Endodermal cell (in vitro differentiated cells): Measurements from ENCODE around the gene HOATZ. TPM values are rescaled to one million over a fixed set of nuclear protein-coding genes. Genes with fewer than 3 reads are reported as not detected.

Source experiments
- DNase-seq: peaks from one replicate; pipeline ENCODE4 v3.0.0-alpha.2; 2017
- H3K27ac ChIP-seq: 2 replicates; pipeline ENCODE4 v1.5.1; 2013; ENCODE audit warnings: mild to moderate bottlenecking, low read depth, low read length, moderate library complexity
- H3K27me3 ChIP-seq: 2 replicates; pipeline ENCODE4 v1.6.1; 2013; ENCODE audit warnings: mild to moderate bottlenecking, low read length, moderate library complexity; ENCODE audit not compliant: insufficient read depth, control insufficient read depth, poor library complexity, severe bottlenecking
- H3K36me3 ChIP-seq: 2 replicates; pipeline ENCODE4 v1.7.0; 2013; ENCODE audit warnings: mild to moderate bottlenecking, low read length, moderate library complexity; ENCODE audit not compliant: control insufficient read depth, insufficient read depth
- H3K4me1 ChIP-seq: one replicate; pipeline ENCODE4 v1.7.0; 2013; ENCODE audit warnings: low read length; ENCODE audit not compliant: control insufficient read depth, insufficient read depth
- H3K4me3 ChIP-seq: 2 replicates; pipeline ENCODE4 v1.5.1; 2013; ENCODE audit warnings: mild to moderate bottlenecking, low read length, moderate library complexity
- H3K9ac ChIP-seq: 2 replicates; pipeline ENCODE4 v1.6.1; 2013; ENCODE audit warnings: mild to moderate bottlenecking, low read length, moderate library complexity; ENCODE audit not compliant: poor library complexity, severe bottlenecking; ENCODE audit errors: extremely low read depth
- H3K9me3 ChIP-seq: 2 replicates; pipeline ENCODE4 v1.6.1; 2013; ENCODE audit warnings: mild to moderate bottlenecking, low read length, moderate library complexity; ENCODE audit not compliant: control insufficient read depth
- H3K27ac Mint-ChIP-seq: 2 replicates; pipeline ENCODE4 v1.8.0; 2020; ENCODE audit warnings: mixed read lengths
- H3K27me3 Mint-ChIP-seq: 2 replicates; pipeline ENCODE4 v1.8.0; 2021; ENCODE audit warnings: mild to moderate bottlenecking, mixed read lengths; ENCODE audit not compliant: insufficient read depth
- H3K36me3 Mint-ChIP-seq: 2 replicates; pipeline ENCODE4 v1.8.0; 2020; ENCODE audit warnings: low read depth, mixed read lengths
- H3K4me1 Mint-ChIP-seq: 2 replicates; pipeline ENCODE4 v1.8.0; 2020; ENCODE audit warnings: mixed read lengths
- H3K4me3 Mint-ChIP-seq: 2 replicates; pipeline ENCODE4 v1.8.0; 2020; ENCODE audit warnings: mild to moderate bottlenecking, moderate library complexity, mixed read lengths
- H3K9me3 Mint-ChIP-seq: 2 replicates; pipeline ENCODE4 v1.8.0; 2020; ENCODE audit warnings: mild to moderate bottlenecking, mixed read lengths
- CTCF ChIP-seq: fragments of 200-600 bp; sonication (generic); conservative IDR thresholded peaks from 2 replicates; pipeline ENCODE4 v1.5.0; 2021; ENCODE audit warnings: antibody characterized with exemption, mild to moderate bottlenecking
- WGBS, 2 experiments: methylation state at CpG; one replicate each; pipeline versions ENCODE4 v1.1.5 to v1.1.7; 2013; ENCODE audit warnings: missing lambda C conversion rate in 2 of 2, mixed read lengths in 1 of 2; ENCODE audit not compliant: insufficient coverage in 1 of 2, insufficient read length in 1 of 2; 5-methylcytosine and 5-hydroxymethylcytosine counted together
- total RNA-seq, 2 donors: library from RNA; stranded (reverse); fragmentation: NEBNext Ultra II Directional in 1 of 2; extraction: Animal tissue kit (Norgen Biotek cat#: 25700) in 1 of 2; gene quantifications; 2 replicates in 1 of 2; 3 replicates in 1 of 2; pipeline ENCODE4 v1.2.1, GENCODE V29; 2021

The HOATZ gene
- total RNA-seq, 2 donors from 2014 or later, result 0.89 TPM; not detected in 1

GRCh38 chr11:111550258-111550657, 35.7 kb downstream of the HOATZ start:
- H3K4me3 ChIP-seq, result no peak overlapping the region
- WGBS, 2 experiments, result 79 to 91% methylated on average over 2 of the region's 2 CpGs

GRCh38 chr11:111554532-111554931, 40.0 kb downstream of the HOATZ start:
- H3K4me3 Mint-ChIP-seq, result no peak overlapping the region
- peaks cover 13% of the 10 kb centered on the region for H3K9me3 ChIP-seq
- H3K4me3 ChIP-seq, result no peak overlapping the region
- H3K9me3 Mint-ChIP-seq, result peaks cover 17% of the 10 kb centered on the region
- no peak for TF ChIP-seq CTCF
- peaks cover 2% of the 10 kb centered on the region for H3K36me3 Mint-ChIP-seq
- no peak overlapping the region for H3K27ac Mint-ChIP-seq
- H3K27me3 ChIP-seq, result peaks cover 12% of the 10 kb centered on the region
- no peaks in the 10 kb centered on the region for H3K4me1 ChIP-seq
- H3K27me3 Mint-ChIP-seq, result peaks cover 8% of the 10 kb centered on the region
- H3K9ac ChIP-seq, result no peak overlapping the region
- no peaks in the 10 kb centered on the region for H3K36me3 ChIP-seq
- no peak for DNase-seq
- H3K4me1 Mint-ChIP-seq, result peaks cover 3% of the 10 kb centered on the region
- no peak overlapping the region for H3K27ac ChIP-seq

More at GRCh38 chr11:111550258-111550657, 35.7 kb downstream of the HOATZ start:
- H3K9me3 ChIP-seq, result peaks cover 1% of the 10 kb centered on the region
- no peaks in the 10 kb centered on the region for H3K36me3 ChIP-seq
- H3K4me1 ChIP-seq, result no peaks in the 10 kb centered on the region
- peaks cover 32% of the 10 kb centered on the region for H3K27me3 Mint-ChIP-seq
- no peak overlapping the region for H3K4me3 Mint-ChIP-seq
- no peak overlapping the region for H3K27ac ChIP-seq
- TF ChIP-seq CTCF, result no peak
- H3K4me1 Mint-ChIP-seq, result peaks cover 3% of the 10 kb centered on the region
- H3K27me3 ChIP-seq, result peaks cover 29% of the 10 kb centered on the region
- no peak overlapping the region for H3K27ac Mint-ChIP-seq
- H3K9me3 Mint-ChIP-seq, result peaks cover 1% of the 10 kb centered on the region
- no peak overlapping the region for H3K9ac ChIP-seq
- DNase-seq, result no peak
- no peaks in the 10 kb centered on the region for H3K36me3 Mint-ChIP-seq

- H3K9me3 Mint-ChIP-seq, result peaks cover 17% of the 10 kb centered on the region
- no peak overlapping the region for H3K27ac Mint-ChIP-seq
- Histone ChIP-seq H3K27ac (no peak overlapping the region), H3K27me3 (peaks cover 12% of the 10 kb centered on the region), H3K9ac (no peak overlapping the region), H3K36me3 (no peaks in the 10 kb centered on the region), H3K4me3 (no peak overlapping the region), H3K9me3 (peaks cover 13% of the 10 kb centered on the region), H3K4me1 (no peaks in the 10 kb centered on the region)
- no peak for TF ChIP-seq CTCF
- peaks cover 6% of the 10 kb centered on the region for H3K27me3 Mint-ChIP-seq
- peaks cover under 1% of the 10 kb centered on the region for H3K4me1 Mint-ChIP-seq
- peaks cover 2% of the 10 kb centered on the region for H3K36me3 Mint-ChIP-seq
- DNase-seq, result no peak
- no peak overlapping the region for H3K4me3 Mint-ChIP-seq
Observed at GRCh38 chr11:111555255-111555654, 40.7 kb downstream of the HOATZ start.
